DMS53 (cell line): Measurements from ENCODE around the gene CASQ1.

ENCODE experiments used
- DNase-seq: peaks from one replicate; lab custom pipeline; 2025; lab: John Stamatoyannopoulos, UW

The CASQ1 gene

GRCh38 chr1:160168609-160169369 lies 21.6 kb upstream of the CASQ1 start:
- DNase-seq = no peak

DNA sequence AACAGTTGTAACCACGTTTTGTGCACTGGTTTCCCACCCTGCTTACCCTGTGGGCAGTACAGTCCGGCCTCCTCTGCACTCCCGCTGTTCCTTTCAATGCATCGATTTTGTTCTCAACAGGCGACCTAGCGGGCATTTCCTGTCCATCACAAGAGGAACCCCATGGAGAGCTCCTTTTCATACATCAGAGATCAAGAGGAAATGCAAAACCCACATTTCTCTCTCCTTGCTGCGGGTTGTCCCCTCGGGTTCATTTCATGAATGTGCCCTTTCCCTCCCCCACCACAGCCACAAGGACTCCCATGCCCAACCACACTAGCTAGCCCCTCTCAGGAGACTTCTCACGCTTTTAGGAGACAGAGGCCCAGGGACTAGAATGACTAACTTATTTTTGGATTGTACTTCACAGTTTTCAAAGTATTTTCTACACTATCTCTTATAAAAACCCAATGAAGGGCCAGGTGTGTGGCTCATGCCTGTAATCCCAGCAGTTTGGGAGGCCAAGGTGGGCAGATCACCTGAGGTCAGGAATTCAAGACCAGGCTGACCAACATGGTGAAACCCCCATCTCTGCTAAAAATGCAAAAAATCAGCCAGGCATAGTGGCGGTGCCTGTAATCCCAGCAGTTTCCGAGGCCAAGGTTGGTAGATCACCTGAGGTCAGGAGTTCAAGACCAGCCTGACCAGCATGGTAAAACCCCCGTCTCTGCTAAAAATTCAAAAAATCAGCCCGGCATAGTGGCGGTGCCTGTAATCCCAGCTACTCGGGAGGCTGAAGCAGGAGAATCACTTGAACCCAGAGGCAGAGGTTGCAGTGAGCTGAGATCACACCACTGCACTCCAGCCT lies 20.6 kb upstream of the CASQ1 start:
- peak; percentile 10 for DNase-seq

DNA sequence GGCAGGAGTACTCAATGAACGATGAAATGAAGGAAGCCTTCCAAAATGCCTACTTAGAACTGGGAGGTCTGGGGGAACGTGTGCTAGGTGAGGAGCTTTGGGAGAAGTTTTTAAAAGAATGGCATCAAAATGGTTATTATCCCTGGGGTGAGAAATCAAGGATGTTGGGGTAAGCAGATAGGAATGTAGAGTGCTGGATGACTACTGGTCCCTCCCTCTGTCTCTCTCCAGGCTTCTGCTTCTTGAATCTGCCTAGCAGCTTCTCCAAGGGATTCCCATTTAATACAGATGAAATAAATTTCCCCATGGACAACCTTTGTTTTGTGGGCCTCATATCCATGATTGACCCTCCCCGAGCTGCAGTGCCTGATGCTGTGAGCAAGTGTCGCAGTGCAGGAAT lies 19.0 kb upstream of the CASQ1 start:
- no peak for DNase-seq

GRCh38 chr1:160171980-160172379 lies 18.4 kb upstream of the CASQ1 start:
- DNase-seq = no peak

- no peak for DNase-seq
Observed at GRCh38 chr1:160177231-160177630, 13.1 kb upstream of the CASQ1 start.

GRCh38 chr1:160177667-160178066 lies 12.7 kb upstream of the CASQ1 start:
- no peak for DNase-seq

DNA sequence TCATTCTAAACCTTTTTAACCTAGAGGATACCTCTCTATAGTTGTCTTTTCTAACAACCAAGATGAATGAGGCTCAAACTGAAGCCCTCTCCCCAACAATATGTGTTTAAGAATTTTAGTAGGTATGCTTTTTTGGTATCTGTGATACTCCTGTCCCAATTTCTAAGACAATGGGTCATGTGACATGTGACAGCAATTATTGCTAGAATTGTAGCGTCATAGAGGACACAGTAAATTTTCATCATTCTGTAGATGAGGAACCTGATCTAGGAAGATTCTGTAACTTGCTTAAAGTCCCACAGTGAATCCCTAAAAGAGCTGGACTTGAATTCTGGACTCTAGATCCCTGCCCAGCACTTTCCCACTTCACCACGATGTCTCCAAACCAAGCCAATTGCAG lies 11.6 kb upstream of the CASQ1 start:
- DNase-seq = no peak

DNA sequence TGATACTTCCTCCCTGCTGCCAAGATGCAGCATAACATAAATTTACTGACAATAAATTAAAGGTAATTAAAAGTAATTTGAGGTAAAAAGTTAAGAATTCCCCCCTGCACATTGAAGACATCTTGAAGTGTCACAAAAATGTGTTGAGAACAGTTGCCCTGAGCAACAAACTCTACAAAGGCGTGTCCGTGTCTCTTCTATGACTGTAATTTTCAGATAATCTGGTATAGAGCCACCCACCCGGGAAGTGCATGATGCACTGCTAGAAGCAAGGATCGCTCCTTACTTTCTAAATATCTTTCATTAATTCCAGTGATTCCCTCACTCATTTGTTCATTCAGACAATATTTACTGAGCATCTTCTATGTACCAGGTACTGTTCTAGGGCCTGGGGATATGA lies 11.0 kb upstream of the CASQ1 start:
- DNase-seq = no peak

- DNase-seq = peak; percentile 14
Observed at GRCh38 chr1:160186246-160186645, 4.1 kb upstream of the CASQ1 start.

- DNase-seq = no peak
Observed at GRCh38 chr1:160186729-160187128, 3.6 kb upstream of the CASQ1 start.

GRCh38 chr1:160187407-160187806 lies 3.0 kb upstream of the CASQ1 start:
- DNase-seq = no peak

DNA sequence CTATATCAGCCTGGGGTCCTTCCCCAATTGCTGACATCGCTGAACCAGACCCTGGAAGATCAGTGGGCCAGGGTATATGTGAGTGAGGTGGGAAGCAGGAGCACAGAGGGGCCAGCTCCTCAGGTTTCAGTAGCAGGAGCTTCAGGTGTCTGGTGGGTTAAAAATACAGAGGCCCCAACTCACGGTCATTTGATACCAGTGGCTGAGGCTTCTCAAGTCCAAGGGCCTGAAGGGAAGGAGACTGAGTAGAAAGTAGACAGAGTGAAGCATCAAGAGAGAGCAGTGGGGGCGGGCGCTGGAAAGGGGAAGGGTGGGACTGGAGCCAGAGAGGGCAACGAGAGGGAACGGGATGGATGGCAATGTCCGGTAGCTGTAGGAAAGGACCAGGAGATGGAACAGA lies 2.0 kb upstream of the CASQ1 start:
- no peak for DNase-seq

DNA sequence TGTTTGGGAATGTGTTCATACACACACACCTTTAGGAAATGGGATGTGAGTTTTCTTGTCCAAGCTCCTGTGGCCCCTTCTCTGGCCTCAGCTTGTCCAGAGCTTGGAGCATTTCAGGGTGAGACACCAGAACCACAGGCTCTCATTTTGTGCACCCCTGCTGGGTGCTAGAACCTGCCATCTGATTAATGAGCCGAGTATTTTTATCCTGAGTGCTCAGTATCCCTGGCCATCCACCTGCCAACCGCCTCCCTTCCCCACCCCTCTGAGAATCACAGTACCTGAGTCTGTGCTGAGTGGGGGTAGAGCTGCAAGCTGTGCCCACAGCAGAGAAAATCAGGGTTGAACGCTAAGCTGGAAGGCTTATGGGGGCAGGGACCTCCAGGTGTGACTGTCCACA lies 1.4 kb downstream of the CASQ1 start:
- no peak for DNase-seq

DNA sequence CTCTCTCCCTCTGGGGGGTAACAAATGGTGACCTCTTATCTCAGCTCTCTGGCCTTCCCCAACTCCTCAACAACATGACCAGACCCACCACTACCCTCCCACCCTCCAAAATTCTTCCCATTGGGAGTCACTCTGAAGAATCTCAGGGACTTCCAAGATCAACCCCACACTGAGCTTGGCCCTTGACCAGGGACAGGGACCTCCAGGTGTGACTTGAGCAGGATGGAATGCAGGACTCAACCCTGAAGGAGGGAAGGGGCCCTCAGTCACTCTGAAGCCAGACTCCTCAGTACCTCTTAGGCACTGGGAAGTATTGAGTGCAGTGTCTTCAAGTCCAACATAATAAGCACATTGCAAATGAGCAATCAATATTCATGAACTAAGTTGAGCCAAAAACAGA lies 1.9 kb downstream of the CASQ1 start:
- no peak for DNase-seq

DNA sequence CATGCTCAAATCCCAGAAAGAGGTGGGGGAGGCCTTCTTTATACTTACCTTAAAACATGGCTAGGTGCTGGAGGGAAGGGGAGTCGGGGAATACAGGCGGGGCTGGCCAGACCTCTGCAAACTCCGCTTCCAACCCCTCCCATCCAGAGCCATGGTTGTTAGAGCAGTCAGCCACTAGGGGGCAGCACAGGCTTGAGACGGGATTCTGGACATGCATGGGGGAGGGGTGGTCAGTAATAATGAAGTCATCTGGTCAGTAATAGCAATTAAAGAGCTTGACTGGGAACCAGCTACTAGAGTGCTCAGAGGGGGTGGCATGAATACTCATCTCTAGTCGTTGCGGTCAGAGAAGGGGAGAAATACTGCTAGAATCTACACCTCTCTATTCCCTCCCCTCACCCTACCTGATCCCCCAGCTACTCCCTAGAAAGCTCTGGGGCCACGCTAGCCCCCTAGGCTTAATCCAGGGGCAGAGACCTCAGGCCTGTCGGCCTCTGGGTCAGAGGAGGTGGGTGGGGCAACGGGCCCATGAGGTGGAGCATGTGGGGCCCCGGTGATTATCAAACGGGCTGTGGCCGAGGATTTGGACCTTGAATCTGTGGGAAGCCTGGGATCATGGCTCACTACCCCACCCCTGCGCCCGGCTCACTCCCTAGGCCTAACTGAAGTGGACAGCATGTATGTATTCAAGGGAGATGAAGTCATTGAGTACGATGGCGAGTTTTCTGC lies 2.9 kb downstream of the CASQ1 start:
- DNase-seq = peak; percentile 91

- no peak for DNase-seq
Observed at GRCh38 chr1:160193832-160194736, 3.7 kb downstream of the CASQ1 start.

- no peak for DNase-seq
Observed at GRCh38 chr1:160194737-160195059, 4.3 kb downstream of the CASQ1 start.

DNA sequence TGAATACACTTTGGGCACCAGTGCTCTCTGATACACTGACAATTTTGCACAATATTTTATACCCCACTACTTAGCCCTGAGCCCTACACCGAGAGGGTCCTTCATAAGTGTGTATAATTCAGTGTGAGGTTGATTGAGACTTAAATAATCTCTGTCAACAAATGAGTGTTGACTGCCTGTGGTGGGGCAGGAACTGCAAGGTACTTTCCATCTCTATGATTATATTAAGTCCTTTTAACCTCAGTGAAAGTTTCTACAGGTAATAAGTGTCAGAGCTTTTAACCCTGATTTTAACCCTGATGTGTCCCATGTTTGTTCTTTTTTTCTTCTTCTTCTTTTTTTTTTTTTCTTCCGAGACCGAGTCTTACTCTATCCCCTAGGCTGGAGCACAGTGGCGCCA lies 5.8 kb downstream of the CASQ1 start:
- DNase-seq = no peak

DNA sequence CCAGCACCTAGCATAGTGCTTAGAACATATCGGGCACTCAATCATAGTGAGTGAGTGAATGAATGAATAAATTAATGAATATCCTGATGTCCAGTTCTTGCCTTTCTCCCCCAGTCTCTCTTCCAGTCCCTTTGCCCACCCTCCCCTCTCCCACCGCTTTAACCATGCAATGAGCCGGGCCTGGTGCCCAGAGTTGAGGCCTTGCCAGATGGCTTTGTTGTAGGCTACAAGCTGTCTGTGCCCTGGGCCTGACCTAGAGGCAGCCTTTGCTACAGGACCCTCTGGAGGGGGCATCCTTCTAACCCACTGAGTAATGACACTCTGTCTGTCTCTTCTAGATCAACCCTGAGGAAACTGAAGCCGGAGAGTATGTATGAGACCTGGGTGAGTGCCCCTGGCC lies 6.9 kb downstream of the CASQ1 start:
- no peak for DNase-seq

DNA sequence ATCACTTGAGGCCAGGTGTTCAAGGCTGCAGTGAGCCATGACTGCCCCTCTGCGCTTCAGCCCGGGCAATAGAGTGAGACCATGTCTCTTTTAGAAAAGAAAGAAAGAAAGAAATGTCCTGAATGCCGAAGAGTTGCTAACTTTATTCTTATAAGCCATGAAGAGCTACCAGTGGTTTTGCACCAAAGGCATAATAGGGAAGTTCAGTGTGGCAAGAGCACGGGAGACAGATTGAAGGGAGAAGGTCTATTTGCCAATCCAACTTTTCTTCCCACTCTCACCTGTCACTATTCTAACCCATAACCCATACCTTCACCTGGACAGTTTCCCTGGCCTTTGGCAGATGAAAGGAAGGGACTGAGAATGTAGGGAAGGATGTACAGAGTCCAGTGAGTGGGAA lies 10.4 kb downstream of the CASQ1 start:
- DNase-seq = no peak

GRCh38 chr1:160204526-160205241 lies 14.3 kb downstream of the CASQ1 start:
- DNase-seq = peak; percentile 35
